NB4 (cell line): ENCODE results near the gene ENDOU.

ENCODE experiments used
- DNase-seq: peaks from one replicate; pipeline ENCODE4 v3.0.0; 2010; ENCODE audit warnings: low read depth
- H3K4me3 ChIP-seq: one replicate; pipeline ENCODE4 v1.5.1; 2011; ENCODE audit warnings: mild to moderate bottlenecking, low read depth, low read length, moderate library complexity
- MYC ChIP-seq: IDR thresholded peaks from 2 replicates; pipeline ENCODE4 v1.6.1; 2011; ENCODE audit warnings: low read depth, low read length
- POLR2A ChIP-seq: IDR thresholded peaks from 2 replicates; pipeline ENCODE4 v1.6.1; 2011; ENCODE audit warnings: mild to moderate bottlenecking; ENCODE audit not compliant: insufficient read length; ENCODE audit errors: extremely low read depth
- TF ChIP-seq, protein P1 (sequence below): IDR thresholded peaks from one replicate; pipeline ENCODE4 v1.5.1; 2012; ENCODE audit warnings: low read depth, low read length
- TF ChIP-seq, protein P2 (sequence below): IDR thresholded peaks from 2 replicates; pipeline ENCODE4 v1.6.1; 2011; ENCODE audit warnings: low read depth, low read length

The ENDOU gene

DNA sequence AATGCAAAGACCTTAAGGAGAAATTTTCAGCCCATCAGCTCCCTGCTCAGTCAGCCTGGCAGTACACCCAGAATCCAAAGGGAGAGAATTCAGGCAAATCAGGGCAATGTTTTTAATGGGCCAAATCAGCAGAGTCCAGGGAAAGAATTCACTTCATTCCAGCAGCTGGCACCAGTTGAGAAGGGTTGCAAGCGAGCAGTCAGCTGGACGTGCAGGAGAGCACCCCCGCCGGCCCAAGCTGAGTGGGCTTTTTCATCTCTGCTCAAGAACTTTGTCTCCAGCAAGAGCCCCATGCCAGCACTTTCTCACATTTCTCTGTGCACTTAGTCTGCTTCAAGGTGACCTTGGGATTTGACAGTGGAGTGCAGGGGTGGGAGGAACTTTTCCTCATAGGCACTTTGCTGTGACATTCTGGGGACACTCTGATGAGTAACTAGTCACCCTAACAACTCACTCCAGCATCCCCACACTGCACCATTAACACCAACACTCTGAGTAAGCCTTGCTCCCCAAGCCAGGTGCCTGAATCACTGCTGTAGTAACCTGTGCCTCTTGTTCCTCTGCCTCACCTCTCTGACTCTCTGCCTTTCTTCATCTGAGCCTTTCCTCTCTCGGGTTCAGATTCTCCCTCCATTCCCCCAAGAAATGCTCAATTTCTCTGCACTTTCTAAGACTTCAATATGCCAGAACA is 2.2 kb downstream of the ENDOU start:
- TF ChIP-seq MYC = no peak
- no peak for TF ChIP-seq POLR2A
- TF ChIP-seq, protein P1, sequence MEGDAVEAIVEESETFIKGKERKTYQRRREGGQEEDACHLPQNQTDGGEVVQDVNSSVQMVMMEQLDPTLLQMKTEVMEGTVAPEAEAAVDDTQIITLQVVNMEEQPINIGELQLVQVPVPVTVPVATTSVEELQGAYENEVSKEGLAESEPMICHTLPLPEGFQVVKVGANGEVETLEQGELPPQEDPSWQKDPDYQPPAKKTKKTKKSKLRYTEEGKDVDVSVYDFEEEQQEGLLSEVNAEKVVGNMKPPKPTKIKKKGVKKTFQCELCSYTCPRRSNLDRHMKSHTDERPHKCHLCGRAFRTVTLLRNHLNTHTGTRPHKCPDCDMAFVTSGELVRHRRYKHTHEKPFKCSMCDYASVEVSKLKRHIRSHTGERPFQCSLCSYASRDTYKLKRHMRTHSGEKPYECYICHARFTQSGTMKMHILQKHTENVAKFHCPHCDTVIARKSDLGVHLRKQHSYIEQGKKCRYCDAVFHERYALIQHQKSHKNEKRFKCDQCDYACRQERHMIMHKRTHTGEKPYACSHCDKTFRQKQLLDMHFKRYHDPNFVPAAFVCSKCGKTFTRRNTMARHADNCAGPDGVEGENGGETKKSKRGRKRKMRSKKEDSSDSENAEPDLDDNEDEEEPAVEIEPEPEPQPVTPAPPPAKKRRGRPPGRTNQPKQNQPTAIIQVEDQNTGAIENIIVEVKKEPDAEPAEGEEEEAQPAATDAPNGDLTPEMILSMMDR = no peak
- no peak overlapping the region for H3K4me3 ChIP-seq
- no peak for DNase-seq

DNA sequence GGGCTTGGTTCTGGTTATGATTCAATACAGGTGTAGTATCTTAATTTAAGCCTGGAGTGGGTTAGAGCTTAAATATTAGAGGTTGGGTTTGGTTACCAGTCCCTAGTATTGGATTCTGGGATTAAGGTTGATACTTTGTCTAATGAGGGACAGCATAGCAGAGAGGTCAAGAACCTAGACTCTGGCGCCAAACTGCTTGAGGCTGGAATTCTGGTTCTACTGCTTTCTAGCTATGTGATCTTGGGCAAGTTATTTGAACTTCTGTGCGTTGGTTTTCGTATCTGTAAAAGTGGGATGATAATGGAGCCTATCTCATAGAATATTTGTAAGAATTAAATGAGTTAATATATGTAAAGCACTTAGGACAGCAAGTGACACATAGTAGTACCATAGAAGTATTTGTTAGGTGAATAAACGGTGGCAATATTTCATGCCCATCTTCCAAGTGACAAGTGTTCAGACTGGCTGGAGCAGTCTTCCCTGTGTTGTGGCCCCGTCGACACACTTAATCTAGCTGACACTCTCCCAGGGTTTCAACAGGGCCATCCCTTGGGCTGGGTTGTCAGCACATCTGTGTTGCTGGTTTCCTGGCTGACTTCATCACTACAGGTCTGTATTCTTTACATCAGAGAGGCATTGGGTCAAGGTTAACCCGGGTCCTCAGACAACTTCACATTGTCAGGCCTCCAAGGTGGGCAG is 3.0 kb downstream of the ENDOU start:
- no peak overlapping the region for H3K4me3 ChIP-seq
- TF ChIP-seq, protein P1 = no peak
- TF ChIP-seq POLR2A = no peak
- DNase-seq = no peak

DNA sequence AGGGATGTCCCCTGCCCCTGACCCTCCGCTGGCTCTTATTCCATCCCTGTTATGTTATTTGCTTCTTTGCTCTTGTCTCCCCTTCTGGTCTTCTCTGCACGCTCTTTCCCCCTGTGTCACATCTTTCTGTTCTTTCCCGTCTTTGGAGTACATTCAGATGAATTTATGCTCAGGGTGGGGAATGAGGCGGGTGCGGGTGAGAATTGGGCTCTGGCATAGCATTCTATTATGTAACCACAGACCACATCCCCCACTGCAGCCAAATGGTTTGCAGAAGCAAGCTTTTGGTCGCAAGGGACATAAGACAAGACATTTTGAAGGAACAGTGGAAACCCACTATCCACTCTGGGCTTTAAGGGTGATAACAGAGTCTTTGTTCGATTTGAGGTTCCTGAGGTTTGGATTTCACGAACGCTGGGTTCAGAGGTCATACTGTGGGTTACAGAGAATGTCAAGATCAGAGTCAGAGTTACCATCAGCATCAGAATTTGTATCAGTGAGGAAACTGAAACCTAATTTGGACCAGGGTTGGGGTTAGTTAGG is 3.8 kb downstream of the ENDOU start:
- peak; percentile 83 for DNase-seq
- no peak for TF ChIP-seq MYC
- TF ChIP-seq, protein P2, sequence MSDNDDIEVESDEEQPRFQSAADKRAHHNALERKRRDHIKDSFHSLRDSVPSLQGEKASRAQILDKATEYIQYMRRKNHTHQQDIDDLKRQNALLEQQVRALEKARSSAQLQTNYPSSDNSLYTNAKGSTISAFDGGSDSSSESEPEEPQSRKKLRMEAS = 0 out of 2 replicates have a peak, but pooled peaks have one; percentile 19
- no peak overlapping the region for H3K4me3 ChIP-seq

DNA sequence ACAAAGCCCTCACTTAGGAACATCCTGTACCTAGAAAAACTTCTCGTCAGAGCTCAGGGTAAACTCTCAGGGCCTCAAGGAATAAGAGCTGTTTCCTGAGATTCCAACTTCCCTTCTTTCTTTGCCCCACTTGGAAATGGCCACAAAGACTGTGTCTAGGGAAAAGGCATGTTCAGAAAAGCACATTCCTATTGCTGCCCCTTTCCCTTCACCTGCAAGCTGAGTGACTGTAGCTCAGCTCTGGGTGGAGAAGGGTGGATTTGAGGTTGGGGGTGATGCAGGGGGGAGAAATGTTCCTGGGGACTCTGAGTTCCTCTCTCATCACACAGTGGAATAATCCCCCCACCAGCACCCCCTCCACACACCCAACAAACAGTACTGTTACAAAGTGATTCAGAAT is 6.8 kb downstream of the ENDOU start:
- TF ChIP-seq, protein P1 = no peak
- no peak for TF ChIP-seq MYC
- TF ChIP-seq POLR2A = no peak
- TF ChIP-seq, protein P2 = no peak
- H3K4me3 ChIP-seq = no peak overlapping the region
- DNase-seq = no peak

DNA sequence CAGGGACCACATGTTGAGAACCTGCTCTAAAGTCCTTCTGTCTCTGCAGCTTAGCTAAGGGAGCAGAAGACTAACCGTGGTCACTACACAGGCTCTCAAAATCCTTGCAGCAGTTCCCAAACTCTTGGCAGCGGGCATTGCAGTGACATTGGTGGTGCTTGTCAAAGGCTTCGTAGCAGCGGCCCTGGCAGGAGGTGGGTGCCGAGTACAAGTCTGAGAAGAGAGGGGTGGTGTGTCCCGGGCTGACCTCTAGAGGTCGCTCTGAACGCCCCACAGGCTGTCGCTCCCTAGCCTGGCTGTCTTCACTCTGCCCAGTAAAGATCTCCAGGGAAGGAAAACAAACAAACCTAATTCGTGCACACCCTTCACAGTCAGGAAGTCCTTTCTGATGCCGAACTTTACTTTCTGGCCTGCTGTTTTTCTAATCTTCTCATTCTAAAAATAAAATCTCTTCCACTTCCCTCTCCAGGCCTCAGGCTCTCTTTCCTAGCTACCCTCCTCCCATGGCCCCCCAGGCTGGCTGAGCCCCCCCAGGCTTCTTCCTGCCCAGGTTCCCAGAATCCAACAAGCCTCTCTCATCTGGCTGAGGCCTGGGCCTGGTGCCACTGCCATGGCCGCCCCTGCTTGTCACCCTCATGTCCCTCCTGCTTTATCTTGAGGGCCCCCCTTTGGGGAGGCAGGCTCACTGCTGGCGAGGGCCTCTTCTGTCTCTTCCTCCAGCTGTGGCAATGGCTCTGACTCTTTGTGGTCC is 7.7 kb downstream of the ENDOU start:
- peak; percentile 86 for DNase-seq

More for the DNA sequence above, 7.7 kb downstream of the ENDOU start:
- H3K4me3 ChIP-seq = no peak overlapping the region
- TF ChIP-seq POLR2A (no peak), MYC (no peak; the same call in 1 of the 2 replicates)
- TF ChIP-seq, protein P2 = 0 out of 2 replicates have a peak, but pooled peaks have one; percentile 37
- TF ChIP-seq, protein P1 = peak; percentile 90
